Peyer's patch (tissue), 4 donors: ENCODE results near the gene TNFRSF11A.

ENCODE experiments used
- CTCF ChIP-seq, 6 experiments: fragments of 450-650 bp in 4 of 6; fragments of 200-600 bp in 2 of 6; sonication (generic) in 1 of 6; IDR thresholded peaks; one replicate each; pipeline ENCODE4 v1.5.1; 2017 to 2019; ENCODE audit warnings: antibody characterized with exemption in 6 of 6, mild to moderate bottlenecking in 3 of 6, moderate library complexity in 1 of 6
- POLR2A ChIP-seq, 2 donors: fragments of 450-650 bp; IDR thresholded peaks; one replicate each; pipeline ENCODE4 v1.5.1; 2017; ENCODE audit warnings: antibody characterized with exemption in 2 of 2, mild to moderate bottlenecking in 2 of 2, moderate library complexity in 2 of 2

- TF ChIP-seq CTCF (IDR thresholded peaks at IDR 0.05) (no peak), POLR2A (IDR thresholded peaks at IDR 0.05) (no peak)
Measured at GRCh38 chr18:62396967-62397366, 71.9 kb downstream of the TNFRSF11A start.
